UCSD-AML1 (cell line): ENCODE data around the gene CXCL12.

ENCODE experiments used
- DNase-seq: peaks from one replicate; lab custom pipeline; 2025; ENCODE audit not compliant: unreplicated experiment; lab: John Stamatoyannopoulos, UW

Gene CXCL12

GRCh38 chr10:44335330-44336021 is 49.4 kb downstream of the CXCL12 start:
- DNase-seq: no peak

DNA sequence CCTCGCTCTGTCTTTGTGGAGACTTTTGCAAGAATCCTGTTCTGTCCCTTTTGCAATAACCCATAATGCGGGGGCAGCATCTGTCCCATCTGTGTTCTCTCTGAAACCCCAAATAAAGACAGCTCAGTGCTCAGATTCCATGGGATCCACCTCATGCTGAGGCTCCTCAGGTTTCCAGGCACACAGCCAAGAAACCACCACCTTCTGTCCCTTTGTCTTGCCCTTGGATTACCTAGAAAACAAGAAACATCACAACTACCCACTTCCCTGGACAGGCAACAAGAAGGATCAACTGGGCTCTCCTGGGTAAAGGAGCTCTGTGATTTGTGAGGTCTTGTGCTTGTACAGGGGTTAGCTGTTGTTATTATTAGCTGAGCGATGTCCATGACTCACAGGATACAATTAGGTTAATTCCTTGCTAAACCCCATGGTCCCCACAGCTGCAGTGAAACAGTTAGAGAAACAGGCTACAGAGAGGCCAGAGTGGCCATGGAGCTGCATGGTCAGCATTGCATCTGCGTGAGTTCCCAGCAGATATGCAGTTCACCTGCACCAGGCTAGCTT is 50.2 kb downstream of the CXCL12 start:
- no peak for DNase-seq

DNA sequence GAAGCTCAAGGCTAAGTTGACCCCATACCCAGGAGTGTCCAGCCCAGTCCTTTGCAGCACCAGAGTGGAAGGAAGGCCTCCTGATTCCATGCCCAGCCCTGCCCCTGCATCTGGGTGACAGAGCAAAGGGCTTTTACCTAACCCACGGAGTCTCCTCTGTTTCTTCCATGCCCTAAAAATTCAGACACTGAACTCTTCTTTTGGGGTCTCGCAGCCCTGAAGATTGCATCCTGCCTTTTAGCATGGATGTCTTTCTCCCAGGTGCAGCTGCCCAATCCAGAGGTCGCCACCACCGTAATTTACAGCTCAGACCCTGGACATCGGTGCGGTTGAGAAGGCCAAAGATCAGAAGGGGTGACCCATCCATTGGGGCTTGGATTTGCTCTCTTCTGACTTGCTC is 50.8 kb downstream of the CXCL12 start:
- no peak for DNase-seq

DNA sequence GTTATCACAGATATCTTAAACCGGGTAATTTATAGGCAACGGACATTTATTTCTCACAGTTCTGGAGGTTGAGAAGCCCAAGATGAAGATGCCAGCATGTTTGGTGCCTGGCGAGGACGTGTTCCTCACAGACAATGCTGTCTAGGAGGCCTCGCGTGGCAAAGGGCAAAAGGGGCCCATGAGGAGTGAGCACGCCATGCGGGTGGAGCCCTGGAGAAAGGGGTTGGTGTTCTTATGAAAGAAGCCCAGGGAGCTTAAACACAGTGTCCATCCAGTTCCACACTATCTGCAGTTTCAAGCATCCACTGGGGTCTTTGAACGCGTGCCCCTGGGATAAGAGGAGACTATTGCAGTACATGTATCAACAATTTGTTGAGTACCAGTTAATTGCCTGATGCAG is 51.4 kb downstream of the CXCL12 start:
- DNase-seq: no peak

- no peak for DNase-seq
Measured at GRCh38 chr10:44332465-44332864, 52.4 kb downstream of the CXCL12 start.

DNA sequence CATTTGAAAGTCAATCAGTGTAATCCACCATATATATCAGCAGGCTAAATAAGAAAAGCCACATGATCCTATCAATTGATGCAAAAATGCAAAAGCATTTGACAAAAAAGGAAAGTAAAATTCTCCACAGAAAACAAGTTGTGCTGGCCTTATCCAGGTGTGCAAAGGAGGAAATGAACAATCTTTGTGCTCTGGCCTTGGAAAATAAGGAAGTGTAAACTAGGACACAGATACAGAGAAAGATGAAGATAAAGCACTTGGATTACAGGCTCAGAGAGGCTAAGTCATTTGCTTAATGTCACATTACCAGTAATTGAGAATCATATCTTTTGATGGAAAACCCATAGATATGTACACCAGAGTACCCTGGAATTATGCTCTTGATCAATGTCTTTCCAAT is 54.5 kb downstream of the CXCL12 start:
- DNase-seq: no peak

DNA sequence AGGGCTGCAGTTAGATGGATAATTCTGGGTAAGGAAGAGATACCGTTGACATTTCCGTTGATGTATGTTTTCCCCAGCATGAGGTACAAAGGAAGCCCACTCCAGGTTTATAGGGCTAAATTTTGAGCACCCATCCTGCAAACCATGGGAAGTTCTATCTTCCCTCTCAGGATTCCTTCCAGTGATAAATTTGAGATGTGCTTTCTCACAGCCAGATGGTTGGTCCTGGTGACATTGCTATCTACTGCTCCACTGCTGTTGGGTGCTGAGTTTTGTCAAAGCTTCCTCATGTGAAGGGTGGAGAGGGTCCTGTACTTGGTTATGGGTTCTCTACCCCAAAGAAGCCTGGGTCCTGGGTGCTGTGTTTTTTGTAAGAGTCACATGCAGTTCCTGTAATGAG is 57.4 kb downstream of the CXCL12 start:
- DNase-seq: no peak
